T-helper 2 cell (primary cell): ENCODE data around the gene F13A1.
A peak's percentile ranks its signal among the peaks of the same experiment; 100 is the strongest.

Source experiments
- DNase-seq, 5 experiments: peaks; one replicate each; pipeline versions ENCODE4 v3.0.0 to v3.0.0-alpha.2; 2012 to 2022

Gene F13A1

GRCh38 chr6:6191476-6191875 lies 129.0 kb downstream of the F13A1 start:
- peak in 1 of 5 experiments; percentile 1 for DNase-seq

GRCh38 chr6:6180684-6181083 lies 139.8 kb downstream of the F13A1 start:
- DNase-seq, result no peak

- DNase-seq, result no peak
Measured at GRCh38 chr6:6179858-6180623, 140.4 kb downstream of the F13A1 start.

- DNase-seq, result no peak
Measured at GRCh38 chr6:6178795-6179194, 141.7 kb downstream of the F13A1 start.

GRCh38 chr6:6177754-6178153 lies 142.7 kb downstream of the F13A1 start:
- DNase-seq, result no peak

GRCh38 chr6:6176586-6177228 lies 143.8 kb downstream of the F13A1 start:
- no peak for DNase-seq

- DNase-seq, result no peak
Measured at GRCh38 chr6:6176127-6176526, 144.3 kb downstream of the F13A1 start.

- DNase-seq, result no peak
Measured at GRCh38 chr6:6169141-6169540, 151.3 kb downstream of the F13A1 start.

GRCh38 chr6:6166064-6166463 lies 154.4 kb downstream of the F13A1 start:
- DNase-seq, result peak in 1 of 5 experiments; percentile 2

GRCh38 chr6:6164367-6164766 lies 156.1 kb downstream of the F13A1 start:
- no peak for DNase-seq

- no peak for DNase-seq
Measured at GRCh38 chr6:6154335-6154734, 166.1 kb downstream of the F13A1 start.

GRCh38 chr6:6152060-6152459 lies 168.4 kb downstream of the F13A1 start:
- no peak for DNase-seq

GRCh38 chr6:6148192-6148815 lies 172.2 kb downstream of the F13A1 start:
- DNase-seq, result no peak

- DNase-seq, result peak in 1 of 5 experiments; percentile 35
Measured at GRCh38 chr6:6131492-6132109, 188.9 kb downstream of the F13A1 start.

- DNase-seq, result no peak
Measured at GRCh38 chr6:6125495-6125894, 195.0 kb downstream of the F13A1 start.

GRCh38 chr6:6123803-6124202 lies 196.7 kb downstream of the F13A1 start:
- no peak for DNase-seq

- DNase-seq, result no peak
Measured at GRCh38 chr6:6121943-6122342, 198.5 kb downstream of the F13A1 start.

GRCh38 chr6:6105472-6106036 lies 214.9 kb downstream of the F13A1 start:
- DNase-seq, result no peak
